Activated T-helper 1 cell treated with anti-CD3 and anti-CD28 coated beads, Interleukin-12 subunit alpha, Interleukin-12 subunit beta, Interleukin-2, Interleukin-4 antibody, amounts not matched to agents 30 ng/mL and 10 ng/mL and 1 ng/mL, durations not matched to agents 14 hours and 24 hours and 36 hours (primary cell): Measurements from ENCODE around the gene UNKL. TPM values are rescaled to one million over a fixed set of nuclear protein-coding genes. Genes with fewer than 3 reads are reported as not detected.
A peak's percentile ranks its signal among the peaks of the same experiment; 100 is the strongest.

Source experiments
- DNase-seq: peaks from one replicate; pipeline ENCODE4 v3.0.0; 2021; ENCODE audit warnings: low spot score
- H3K27ac Mint-ChIP-seq: one replicate; pipeline ENCODE4 v1.8.0; 2021; ENCODE audit warnings: mild to moderate bottlenecking, mixed read lengths
- H3K27me3 Mint-ChIP-seq: one replicate; pipeline ENCODE4 v1.8.0; 2022; ENCODE audit warnings: mild to moderate bottlenecking, moderate library complexity, mixed read lengths; ENCODE audit not compliant: insufficient read depth
- H3K36me3 Mint-ChIP-seq: one replicate; pipeline ENCODE4 v1.8.0; 2021; ENCODE audit warnings: low read depth, mixed read lengths
- H3K4me1 Mint-ChIP-seq: one replicate; pipeline ENCODE4 v1.8.0; 2021; ENCODE audit warnings: low read depth, mixed read lengths
- H3K4me3 Mint-ChIP-seq: one replicate; pipeline ENCODE4 v1.8.0; 2021; ENCODE audit warnings: mild to moderate bottlenecking, moderate library complexity, mixed read lengths
- H3K9me3 Mint-ChIP-seq: one replicate; pipeline ENCODE4 v1.8.0; 2021; ENCODE audit warnings: mixed read lengths
- intact Hi-C: fragments of 100-400 bp; cut with micrococcal nuclease; formaldehyde crosslinking; loops from one replicate; pipeline ENCODE4 v1.15.1; 2024
- total RNA-seq: library from RNA; stranded (reverse); gene quantifications from 2 replicates; pipeline ENCODE4 v1.2.3, GENCODE V29; 2022

Gene UNKL
- total RNA-seq, 1 donor from 2014 or later = 42.7 TPM

DNA sequence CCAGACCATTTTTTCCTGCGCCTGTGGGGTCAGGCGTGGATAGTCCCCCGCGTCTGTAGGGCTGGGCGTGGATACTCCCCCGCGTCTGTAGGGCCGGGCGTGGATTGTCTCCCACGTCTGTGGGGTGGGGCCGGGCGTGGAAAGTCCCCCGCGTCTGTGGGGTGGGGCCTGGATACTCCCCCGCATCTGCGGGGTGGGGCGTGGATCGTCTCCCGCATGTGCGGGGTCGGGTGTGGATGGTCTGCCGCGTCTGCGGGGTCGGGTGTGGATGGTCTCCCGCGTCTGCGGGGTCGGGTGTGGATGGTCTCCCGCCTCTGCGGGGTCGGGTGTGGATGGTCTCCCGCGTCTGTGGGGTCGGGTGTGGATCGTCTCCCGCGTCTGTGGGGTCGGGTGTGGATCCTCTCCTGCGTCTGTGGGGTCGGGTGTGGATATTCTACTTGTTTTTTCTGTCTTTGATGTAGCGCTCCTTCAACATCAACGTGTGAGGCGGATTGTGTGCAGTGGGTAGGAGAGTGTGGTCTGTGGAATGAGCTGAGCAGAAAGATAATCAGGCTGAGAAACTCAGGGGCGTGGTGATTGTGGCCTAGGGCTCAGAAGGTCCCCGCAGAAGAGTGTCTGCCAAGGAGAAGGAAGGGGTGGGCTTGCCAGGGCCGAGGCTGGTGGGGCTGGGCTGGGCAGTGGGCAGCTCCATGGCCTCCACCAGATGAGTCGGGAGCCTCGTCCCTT is 59.5 kb downstream of the UNKL start:
- Mint-ChIP-seq H3K9me3 (no peaks in the 10 kb centered on the region), H3K36me3 (peaks cover 3% of the 10 kb centered on the region), H3K4me3 (no peak overlapping the region), H3K4me1 (peaks cover 18% of the 10 kb centered on the region), H3K27ac (no peak overlapping the region), H3K27me3 (peaks cover 1% of the 10 kb centered on the region)
- DNase-seq = no peak
- intact Hi-C loops = loop anchor here (5.0 kb wide), 1 partner anchor 257 kb away; the partner anchor contains the start of genes CRAMP1 and IFT140

- Mint-ChIP-seq H3K4me1 (peaks cover 18% of the 10 kb centered on the region), H3K36me3 (peaks cover 3% of the 10 kb centered on the region), H3K9me3 (no peaks in the 10 kb centered on the region), H3K27ac (peak within 1 kb of the TSS; percentile 83), H3K4me3 (peak within 1 kb of the TSS; percentile 90), H3K27me3 (peaks cover 3% of the 10 kb centered on the region)
- intact Hi-C loops = loop anchor here (1.0 to 5.0 kb wide), 5 partner anchors 8 to 261 kb away; partner anchors contain the start of genes BAIAP3, CRAMP1 and IFT140
- peak; percentile 89 for DNase-seq
These were observed 62.7 kb downstream of the UNKL start, which contains the start of the genes GNPTG and TSR3 for GRCh38 chr16:1351582-1352362. GNPTG (plus strand) TSS chr16:1351931; CDS start chr16:1351966, 35 bp downstream. TSR3 (minus strand) TSS chr16:1351878; CDS start chr16:1351804, 74 bp downstream.

DNA sequence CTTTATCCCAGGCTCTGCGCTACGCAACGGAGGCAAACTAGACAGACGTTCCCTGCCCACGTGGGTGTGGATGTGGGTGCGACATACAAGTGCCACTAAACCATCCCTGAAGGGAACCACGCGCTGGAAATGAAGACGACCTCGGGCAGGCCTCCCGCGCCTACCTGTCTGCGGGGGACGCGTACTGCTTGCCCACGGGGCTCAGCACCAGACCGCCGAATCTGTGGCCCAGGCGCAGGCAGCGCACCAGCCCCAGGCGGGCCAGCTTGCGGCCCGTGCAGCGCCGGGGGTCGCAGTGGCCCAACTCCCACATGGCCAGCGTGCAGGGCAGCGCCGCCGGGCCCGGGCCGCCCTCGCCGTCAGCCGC is 63.3 kb downstream of the UNKL start:
- H3K4me3 Mint-ChIP-seq = peak overlapping the region; percentile 86
- peaks cover 18% of the 10 kb centered on the region for H3K4me1 Mint-ChIP-seq
- DNase-seq = no peak
- H3K36me3 Mint-ChIP-seq = peaks cover 3% of the 10 kb centered on the region
- H3K27me3 Mint-ChIP-seq = peaks cover 3% of the 10 kb centered on the region
- intact Hi-C loops = loop anchor here (1.0 to 5.0 kb wide), 5 partner anchors 8 to 261 kb away; partner anchors contain the start of genes BAIAP3, CRAMP1 and IFT140
- no peaks in the 10 kb centered on the region for H3K9me3 Mint-ChIP-seq
- peak overlapping the region; percentile 48 for H3K27ac Mint-ChIP-seq

- H3K27ac Mint-ChIP-seq = peak overlapping the region; percentile 34
- H3K4me1 Mint-ChIP-seq = peaks cover 18% of the 10 kb centered on the region
- no peaks in the 10 kb centered on the region for H3K9me3 Mint-ChIP-seq
- DNase-seq = no peak
- H3K27me3 Mint-ChIP-seq = peaks cover 3% of the 10 kb centered on the region
- peaks cover 3% of the 10 kb centered on the region for H3K36me3 Mint-ChIP-seq
- peak overlapping the region; percentile 86 for H3K4me3 Mint-ChIP-seq
- intact Hi-C loops = loop anchor here (1.0 to 5.0 kb wide), 5 partner anchors 7 to 262 kb away; partner anchors contain the start of genes BAIAP3, CRAMP1 and IFT140
These were observed 63.8 kb downstream of the UNKL start for GRCh38 chr16:1350691-1351090.

DNA sequence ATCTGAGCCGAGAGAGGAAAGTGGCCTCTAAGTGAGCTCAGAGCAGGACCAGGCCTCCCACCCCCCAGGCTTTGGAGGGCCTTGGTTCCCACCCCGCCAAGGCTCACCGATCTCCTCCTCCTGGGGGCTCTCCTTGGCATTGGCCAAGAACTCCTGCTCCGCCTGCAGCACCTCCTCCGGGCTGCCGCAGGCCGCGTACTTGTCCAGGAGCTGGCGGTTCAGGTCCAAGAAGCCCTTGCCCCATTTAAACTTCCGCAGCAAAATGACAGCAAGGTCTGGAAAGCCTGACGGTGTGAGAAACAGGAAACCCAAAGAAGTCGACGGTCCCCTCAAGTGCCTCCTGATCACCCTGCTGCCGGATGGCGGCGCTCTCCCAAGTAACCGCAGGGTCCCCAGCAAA is 64.6 kb downstream of the UNKL start:
- Mint-ChIP-seq H3K4me3 (peak overlapping the region; percentile 86), H3K27me3 (peaks cover 1% of the 10 kb centered on the region), H3K27ac (no peak overlapping the region), H3K4me1 (peaks cover 18% of the 10 kb centered on the region), H3K36me3 (peaks cover 3% of the 10 kb centered on the region), H3K9me3 (no peaks in the 10 kb centered on the region)
- intact Hi-C loops = loop anchor here (5.0 kb wide), 1 partner anchor 262 kb away; the partner anchor contains the start of genes CRAMP1 and IFT140
- no peak for DNase-seq

- Mint-ChIP-seq H3K27ac (no peak overlapping the region), H3K9me3 (no peaks in the 10 kb centered on the region), H3K4me3 (no peak overlapping the region), H3K27me3 (peaks cover 1% of the 10 kb centered on the region), H3K4me1 (peaks cover 18% of the 10 kb centered on the region), H3K36me3 (peaks cover 3% of the 10 kb centered on the region)
- intact Hi-C loops = no loop called here
- no peak for DNase-seq
These were observed 65.2 kb downstream of the UNKL start for GRCh38 chr16:1349351-1349750.

GRCh38 chr16:1348926-1349325 is 65.6 kb downstream of the UNKL start:
- peaks cover 3% of the 10 kb centered on the region for H3K36me3 Mint-ChIP-seq
- H3K4me1 Mint-ChIP-seq = peaks cover 18% of the 10 kb centered on the region
- DNase-seq = no peak
- intact Hi-C loops = no loop called here
- no peaks in the 10 kb centered on the region for H3K9me3 Mint-ChIP-seq
- no peak overlapping the region for H3K27ac Mint-ChIP-seq
- peaks cover 1% of the 10 kb centered on the region for H3K27me3 Mint-ChIP-seq
- no peak overlapping the region for H3K4me3 Mint-ChIP-seq

DNA sequence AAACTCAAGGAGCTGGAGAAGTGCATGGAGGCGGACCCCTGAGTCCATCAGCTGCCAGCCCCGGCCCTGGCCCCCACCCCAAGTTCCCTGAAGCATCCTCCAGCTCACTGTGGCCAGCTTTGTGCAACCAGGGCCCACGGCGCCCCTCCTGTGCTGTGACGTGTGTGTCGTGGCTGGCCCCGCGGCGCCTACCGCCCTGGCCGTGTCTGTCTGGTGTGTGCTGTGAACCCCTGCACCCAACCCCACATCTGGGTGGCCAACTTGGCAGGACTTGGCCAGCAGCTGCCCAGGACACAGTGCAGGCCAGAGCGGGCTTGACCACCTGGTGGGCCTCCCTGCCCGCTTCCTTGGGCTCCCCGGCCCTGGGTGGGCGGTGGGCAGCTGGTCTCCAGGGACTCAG is 66.1 kb downstream of the UNKL start:
- Mint-ChIP-seq H3K36me3 (peaks cover 3% of the 10 kb centered on the region), H3K27me3 (peaks cover 1% of the 10 kb centered on the region), H3K4me1 (peaks cover 16% of the 10 kb centered on the region), H3K4me3 (no peak overlapping the region), H3K27ac (no peak overlapping the region), H3K9me3 (no peaks in the 10 kb centered on the region)
- no peak for DNase-seq
- intact Hi-C loops = no loop called here

GRCh38 chr16:1347962-1348361 is 66.5 kb downstream of the UNKL start:
- peaks cover 16% of the 10 kb centered on the region for H3K4me1 Mint-ChIP-seq
- intact Hi-C loops = no loop called here
- H3K27me3 Mint-ChIP-seq = peaks cover 2% of the 10 kb centered on the region
- no peak overlapping the region for H3K27ac Mint-ChIP-seq
- H3K9me3 Mint-ChIP-seq = no peaks in the 10 kb centered on the region
- H3K4me3 Mint-ChIP-seq = no peak overlapping the region
- DNase-seq = no peak
- H3K36me3 Mint-ChIP-seq = peaks cover 3% of the 10 kb centered on the region

- no peak for DNase-seq
- H3K36me3 Mint-ChIP-seq = peaks cover 3% of the 10 kb centered on the region
- peaks cover 3% of the 10 kb centered on the region for H3K27me3 Mint-ChIP-seq
- peaks cover 17% of the 10 kb centered on the region for H3K4me1 Mint-ChIP-seq
- no peak overlapping the region for H3K4me3 Mint-ChIP-seq
- intact Hi-C loops = no loop called here
- no peak overlapping the region for H3K27ac Mint-ChIP-seq
- H3K9me3 Mint-ChIP-seq = no peaks in the 10 kb centered on the region
These were observed 67.1 kb downstream of the UNKL start for GRCh38 chr16:1347286-1347855.

GRCh38 chr16:1346422-1347285 is 67.8 kb downstream of the UNKL start:
- Mint-ChIP-seq H3K27me3 (peaks cover 3% of the 10 kb centered on the region), H3K4me3 (no peak overlapping the region), H3K36me3 (peaks cover 3% of the 10 kb centered on the region), H3K27ac (no peak overlapping the region), H3K4me1 (peaks cover 21% of the 10 kb centered on the region), H3K9me3 (no peaks in the 10 kb centered on the region)
- intact Hi-C loops = no loop called here
- DNase-seq = no peak
